ENCODE data around the gene FCAMR.

The FCAMR gene

GRCh38 chr1:206909161-206909882 lies 60.9 kb downstream of the FCAMR start:
- DNase-seq (ENCODE audit: low read depth), result no peak
- peak overlapping the region; percentile 43 for H3K4me3 ChIP-seq (ENCODE audit: low read length)
- TF ChIP-seq CTCF (conservative IDR thresholded peaks at IDR 0.05; ENCODE audit: low read depth, low read length), result no peak

- no peak for DNase-seq (ENCODE audit: low read depth)
- no peak for TF ChIP-seq CTCF (conservative IDR thresholded peaks at IDR 0.05; ENCODE audit: low read depth, low read length)
- H3K4me3 ChIP-seq (ENCODE audit: low read length), result no peak overlapping the region
Observed at GRCh38 chr1:206908038-206908437, 62.2 kb downstream of the FCAMR start.
